ENCODE measurements around the gene RAI1. TPM values are rescaled to one million over a fixed set of nuclear protein-coding genes. Genes with fewer than 3 reads are reported as not detected.

RAI1 gene
- total RNA-seq, 1 experiment from 2014 or later = 7.6 TPM

GRCh38 chr17:17722906-17723353 lies 41.7 kb downstream of the RAI1 start:
- in situ Hi-C loops (cut with HindIII; ENCODE audit: low pct_unique_long_range_greater_than_20kb, low sequenced_read_pairs) = no loop called here
- no peak for DNase-seq (ENCODE audit: low read depth)

GRCh38 chr17:17723354-17724261 lies 42.4 kb downstream of the RAI1 start:
- DNase-seq (ENCODE audit: low read depth) = no peak
- in situ Hi-C loops (cut with HindIII; ENCODE audit: low pct_unique_long_range_greater_than_20kb, low sequenced_read_pairs) = no loop called here

GRCh38 chr17:17724307-17725010 lies 43.2 kb downstream of the RAI1 start:
- in situ Hi-C loops (cut with HindIII; ENCODE audit: low pct_unique_long_range_greater_than_20kb, low sequenced_read_pairs) = no loop called here
- DNase-seq (ENCODE audit: low read depth) = no peak

- no peak for DNase-seq (ENCODE audit: low read depth)
- in situ Hi-C loops (cut with HindIII; ENCODE audit: low pct_unique_long_range_greater_than_20kb, low sequenced_read_pairs) = no loop called here
These were observed 43.9 kb downstream of the RAI1 start for GRCh38 chr17:17725011-17725751.

- in situ Hi-C loops (cut with HindIII; ENCODE audit: low pct_unique_long_range_greater_than_20kb, low sequenced_read_pairs) = no loop called here
- DNase-seq (ENCODE audit: low read depth) = no peak
These were observed 44.6 kb downstream of the RAI1 start for GRCh38 chr17:17725752-17726457.

GRCh38 chr17:17726458-17727060 lies 45.3 kb downstream of the RAI1 start:
- DNase-seq (ENCODE audit: low read depth) = no peak
- in situ Hi-C loops (cut with HindIII; ENCODE audit: low pct_unique_long_range_greater_than_20kb, low sequenced_read_pairs) = no loop called here

GRCh38 chr17:17727111-17727659 lies 45.9 kb downstream of the RAI1 start:
- in situ Hi-C loops (cut with HindIII; ENCODE audit: low pct_unique_long_range_greater_than_20kb, low sequenced_read_pairs) = no loop called here
- no peak for DNase-seq (ENCODE audit: low read depth)

GRCh38 chr17:17728146-17728545 lies 46.9 kb downstream of the RAI1 start:
- DNase-seq (ENCODE audit: low read depth) = no peak
- in situ Hi-C loops (cut with HindIII; ENCODE audit: low pct_unique_long_range_greater_than_20kb, low sequenced_read_pairs) = no loop called here

- in situ Hi-C loops (cut with HindIII; ENCODE audit: low pct_unique_long_range_greater_than_20kb, low sequenced_read_pairs) = no loop called here
- peak; percentile 58 for DNase-seq (ENCODE audit: low read depth)
These were observed 47.4 kb downstream of the RAI1 start for GRCh38 chr17:17728550-17729251.

GRCh38 chr17:17729620-17730249 lies 48.5 kb downstream of the RAI1 start:
- in situ Hi-C loops (cut with HindIII; ENCODE audit: low pct_unique_long_range_greater_than_20kb, low sequenced_read_pairs) = no loop called here
- peak; percentile 46 for DNase-seq (ENCODE audit: low read depth)

GRCh38 chr17:17730250-17730935 lies 49.1 kb downstream of the RAI1 start:
- in situ Hi-C loops (cut with HindIII; ENCODE audit: low pct_unique_long_range_greater_than_20kb, low sequenced_read_pairs) = no loop called here
- no peak for DNase-seq (ENCODE audit: low read depth)

GRCh38 chr17:17732444-17732843 lies 51.2 kb downstream of the RAI1 start:
- no peak for DNase-seq (ENCODE audit: low read depth)
- in situ Hi-C loops (cut with HindIII; ENCODE audit: low pct_unique_long_range_greater_than_20kb, low sequenced_read_pairs) = no loop called here

GRCh38 chr17:17732892-17733670 lies 51.8 kb downstream of the RAI1 start:
- in situ Hi-C loops (cut with HindIII; ENCODE audit: low pct_unique_long_range_greater_than_20kb, low sequenced_read_pairs) = no loop called here
- DNase-seq (ENCODE audit: low read depth) = no peak

- in situ Hi-C loops (cut with HindIII; ENCODE audit: low pct_unique_long_range_greater_than_20kb, low sequenced_read_pairs) = no loop called here
- DNase-seq (ENCODE audit: low read depth) = no peak
These were observed 55.2 kb downstream of the RAI1 start for GRCh38 chr17:17736205-17737183.
